GM20431 (cell line): Measurements from ENCODE around the gene ZNF497.
"Not testable (repeated sequence)": the region's sequence is repeated elsewhere in the genome, so short reads cannot be mapped to it uniquely, and the experiment has no call there.

Source experiments
- in situ Hi-C: fragments of 300-500 bp; cut with MseI, MboI; formaldehyde crosslinking; loops from one replicate; pipeline ENCODE4 v1.15.0; 2020; ENCODE audit warnings: low sequenced_read_pairs; ENCODE audit not compliant: unreplicated experiment

Gene ZNF497

GRCh38 chr19:58362272-58362994 lies at the start of gene ZNF497:
Gene ZNF497 (minus strand): TSS chr19:58362751. CDS start chr19:58357635, 5,116 bp downstream.
- in situ Hi-C loops, result no loop called here

GRCh38 chr19:58409010-58409790 lies 46.6 kb upstream of the ZNF497 start:
- in situ Hi-C loops, result no loop called here

GRCh38 chr19:58408152-58409009 lies 45.8 kb upstream of the ZNF497 start, which contains the start of gene ZNF584:
Gene ZNF584 (plus strand): TSS chr19:58408649. CDS start chr19:58409148, 499 bp downstream.
- in situ Hi-C loops, result no loop called here

- in situ Hi-C loops, result no loop called here
Observed at GRCh38 chr19:58407658-58408151, 45.2 kb upstream of the ZNF497 start.

GRCh38 chr19:58406818-58407657 lies 44.5 kb upstream of the ZNF497 start:
- in situ Hi-C loops, result no loop called here

GRCh38 chr19:58403920-58404478 lies 41.4 kb upstream of the ZNF497 start:
- in situ Hi-C loops, result not testable (repeated sequence)

GRCh38 chr19:58401840-58402421 lies 39.4 kb upstream of the ZNF497 start:
- in situ Hi-C loops, result no loop called here

GRCh38 chr19:58400916-58401839 lies 38.6 kb upstream of the ZNF497 start:
- in situ Hi-C loops, result no loop called here

GRCh38 chr19:58400316-58400915 lies 37.9 kb upstream of the ZNF497 start:
- in situ Hi-C loops, result no loop called here

GRCh38 chr19:58399903-58400302 lies 37.4 kb upstream of the ZNF497 start:
- in situ Hi-C loops, result no loop called here

GRCh38 chr19:58398545-58398944 lies 36.0 kb upstream of the ZNF497 start:
- in situ Hi-C loops, result no loop called here

GRCh38 chr19:58398087-58398486 lies 35.5 kb upstream of the ZNF497 start:
- in situ Hi-C loops, result no loop called here

GRCh38 chr19:58397533-58398037 lies 35.0 kb upstream of the ZNF497 start:
- in situ Hi-C loops, result no loop called here

- in situ Hi-C loops, result no loop called here
Observed at GRCh38 chr19:58396691-58397532, 34.4 kb upstream of the ZNF497 start.

GRCh38 chr19:58395979-58396627 lies 33.6 kb upstream of the ZNF497 start:
- in situ Hi-C loops, result no loop called here
